Measurements from ENCODE around the gene FAM219A.
"Not testable (repeated sequence)": the region's sequence is repeated elsewhere in the genome, so short reads cannot be mapped to it uniquely, and the experiment has no call there.

Gene FAM219A

GRCh38 chr9:34440017-34440416, 18.4 kb downstream of the FAM219A start:
- FAIRE-seq: no peak

GRCh38 chr9:34438465-34438864, 19.9 kb downstream of the FAM219A start:
- not testable (repeated sequence) for FAIRE-seq

- FAIRE-seq: not testable (repeated sequence)
These were observed 20.5 kb downstream of the FAM219A start for GRCh38 chr9:34437926-34438307.

GRCh38 chr9:34437006-34437925, 21.1 kb downstream of the FAM219A start:
- peak; percentile 63 for FAIRE-seq

- FAIRE-seq: no peak
These were observed 26.7 kb downstream of the FAM219A start for GRCh38 chr9:34431667-34432066.

GRCh38 chr9:34430843-34431437, 27.4 kb downstream of the FAM219A start:
- no peak for FAIRE-seq

- FAIRE-seq: no peak
These were observed 29.9 kb downstream of the FAM219A start for GRCh38 chr9:34428325-34428958.

GRCh38 chr9:34426347-34427074, 31.9 kb downstream of the FAM219A start:
- FAIRE-seq: no peak

- FAIRE-seq: no peak
These were observed 38.5 kb downstream of the FAM219A start for GRCh38 chr9:34419716-34420504.

- no peak for FAIRE-seq
These were observed 40.6 kb downstream of the FAM219A start for GRCh38 chr9:34417734-34418133.

- FAIRE-seq: no peak
These were observed 45.0 kb downstream of the FAM219A start for GRCh38 chr9:34413231-34413852.

- no peak for FAIRE-seq
These were observed 46.0 kb downstream of the FAM219A start for GRCh38 chr9:34412336-34412735.

GRCh38 chr9:34409154-34409553, 49.2 kb downstream of the FAM219A start:
- FAIRE-seq: no peak

GRCh38 chr9:34408173-34408572, 50.2 kb downstream of the FAM219A start:
- no peak for FAIRE-seq

- no peak for FAIRE-seq
These were observed 52.2 kb downstream of the FAM219A start for GRCh38 chr9:34406219-34406618.

- no peak for FAIRE-seq
These were observed 52.7 kb downstream of the FAM219A start for GRCh38 chr9:34405719-34406118.

- peak; percentile 62 for FAIRE-seq
These were observed 54.6 kb downstream of the FAM219A start for GRCh38 chr9:34403554-34404380.

GRCh38 chr9:34400686-34401602, 57.4 kb downstream of the FAM219A start:
- FAIRE-seq: no peak

GRCh38 chr9:34400275-34400674, 58.1 kb downstream of the FAM219A start:
- no peak for FAIRE-seq

- no peak for FAIRE-seq
These were observed 58.6 kb downstream of the FAM219A start for GRCh38 chr9:34399729-34400128.
